OCI-LY7 (cell line): ENCODE measurements around the gene ST3GAL3.

Experiments
- EZH2phosphoT487 ChIP-seq: fragments of 200-600 bp; sonication (generic); IDR thresholded peaks from 2 replicates; pipeline ENCODE4 v1.6.1; 2018; ENCODE audit warnings: low read depth, borderline replicate concordance, mild to moderate bottlenecking, mixed run types, antibody characterized with exemption, low read length, moderate library complexity, mixed read lengths
- TF ChIP-seq, protein P1 (sequence below): fragments of 200-600 bp; sonication (generic); conservative IDR thresholded peaks from 2 replicates; pipeline ENCODE4 v1.5.1; 2014; ENCODE audit warnings: mild to moderate bottlenecking, antibody characterized with exemption, low read length, moderate library complexity, mixed read lengths

DNA sequence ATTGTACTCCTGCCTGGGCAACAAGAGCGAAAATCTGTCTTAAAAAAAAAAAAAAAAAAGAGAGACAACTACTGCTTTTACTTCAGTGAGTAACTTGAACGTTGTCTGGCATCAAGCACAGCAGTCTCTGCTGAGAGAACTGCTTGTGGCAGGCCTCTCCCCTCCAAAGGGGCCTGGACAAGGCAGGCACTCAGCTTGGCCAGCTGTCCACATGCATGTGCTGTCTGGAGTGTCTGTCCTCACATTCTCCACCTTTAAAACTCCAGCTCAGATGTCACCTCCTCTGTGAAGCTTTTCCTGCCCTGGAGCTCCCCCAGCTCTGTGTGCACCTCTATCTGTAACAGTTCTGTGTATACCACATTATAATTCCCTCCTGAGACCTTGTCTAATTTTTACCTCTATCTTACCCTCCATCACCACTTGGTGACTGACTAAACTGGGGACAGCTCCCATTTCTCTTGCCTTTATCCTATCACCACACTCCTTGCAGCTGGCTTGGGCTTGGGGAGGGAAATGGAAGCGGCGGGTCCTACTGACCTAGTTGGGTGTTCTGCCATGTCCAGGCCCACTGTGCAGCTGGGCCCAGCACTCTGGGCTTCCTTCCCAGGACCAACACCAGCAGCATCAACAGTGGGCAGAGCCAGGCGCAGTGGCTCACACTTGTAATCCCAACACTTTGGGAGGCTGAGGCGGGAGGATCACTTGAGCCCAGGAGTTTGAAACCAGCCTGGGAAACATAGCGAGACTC, 154.8 kb downstream of the ST3GAL3 start:
- TF ChIP-seq, protein P1, sequence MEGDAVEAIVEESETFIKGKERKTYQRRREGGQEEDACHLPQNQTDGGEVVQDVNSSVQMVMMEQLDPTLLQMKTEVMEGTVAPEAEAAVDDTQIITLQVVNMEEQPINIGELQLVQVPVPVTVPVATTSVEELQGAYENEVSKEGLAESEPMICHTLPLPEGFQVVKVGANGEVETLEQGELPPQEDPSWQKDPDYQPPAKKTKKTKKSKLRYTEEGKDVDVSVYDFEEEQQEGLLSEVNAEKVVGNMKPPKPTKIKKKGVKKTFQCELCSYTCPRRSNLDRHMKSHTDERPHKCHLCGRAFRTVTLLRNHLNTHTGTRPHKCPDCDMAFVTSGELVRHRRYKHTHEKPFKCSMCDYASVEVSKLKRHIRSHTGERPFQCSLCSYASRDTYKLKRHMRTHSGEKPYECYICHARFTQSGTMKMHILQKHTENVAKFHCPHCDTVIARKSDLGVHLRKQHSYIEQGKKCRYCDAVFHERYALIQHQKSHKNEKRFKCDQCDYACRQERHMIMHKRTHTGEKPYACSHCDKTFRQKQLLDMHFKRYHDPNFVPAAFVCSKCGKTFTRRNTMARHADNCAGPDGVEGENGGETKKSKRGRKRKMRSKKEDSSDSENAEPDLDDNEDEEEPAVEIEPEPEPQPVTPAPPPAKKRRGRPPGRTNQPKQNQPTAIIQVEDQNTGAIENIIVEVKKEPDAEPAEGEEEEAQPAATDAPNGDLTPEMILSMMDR: no peak
- TF ChIP-seq EZH2phosphoT487: no peak
